MG63 (cell line): ENCODE results near the gene NUAK1. TPM values are rescaled to one million over a fixed set of nuclear protein-coding genes. Genes with fewer than 3 reads are reported as not detected.
"Not testable (repeated sequence)": the region's sequence is repeated elsewhere in the genome, so short reads cannot be mapped to it uniquely, and the experiment has no call there.

Experiments used
- DNase-seq: peaks from one replicate; pipeline ENCODE4 v3.0.0-alpha.2; 2020
- H3K27me3 ChIP-seq: fragments of 250-450 bp; sonication (Bioruptor Pico); 2 replicates; pipeline ENCODE4 v1.5.1; 2020; ENCODE audit warnings: mild to moderate bottlenecking, moderate library complexity
- H3K36me3 ChIP-seq: fragments of 250-450 bp; sonication (Bioruptor Pico); 2 replicates; pipeline ENCODE4 v1.5.1; 2020; ENCODE audit warnings: mild to moderate bottlenecking, moderate library complexity
- H3K4me3 ChIP-seq: fragments of 250-450 bp; sonication (Bioruptor Pico); 2 replicates; pipeline ENCODE4 v1.5.1; 2020; ENCODE audit warnings: mild to moderate bottlenecking, moderate library complexity
- H3K9me3 ChIP-seq: fragments of 250-450 bp; sonication (Bioruptor Pico); 2 replicates; pipeline ENCODE4 v1.5.1; 2020; ENCODE audit warnings: mild to moderate bottlenecking, moderate library complexity
- total RNA-seq: library from RNA; depleted of rRNA; stranded (reverse); fragments of >200 nt; shearing (Covaris generic); gene quantifications from 2 replicates; pipeline ENCODE4 v1.2.3, GENCODE V29; 2014; ENCODE audit warnings: low replicate concordance

The NUAK1 gene
- total RNA-seq, 1 experiment from 2014 or later: 4.9 TPM

GRCh38 chr12:106154751-106155273 is 16.1 kb upstream of the NUAK1 start:
- Histone ChIP-seq H3K4me3 (no peak overlapping the region), H3K36me3 (no peaks in the 10 kb centered on the region), H3K27me3 (no peaks in the 10 kb centered on the region), H3K9me3 (no peaks in the 10 kb centered on the region)
- DNase-seq: no peak

- Histone ChIP-seq H3K36me3 (no peaks in the 10 kb centered on the region), H3K9me3 (no peaks in the 10 kb centered on the region), H3K4me3 (no peak overlapping the region), H3K27me3 (no peaks in the 10 kb centered on the region)
- DNase-seq: no peak
Measured at GRCh38 chr12:106152334-106152733, 13.6 kb upstream of the NUAK1 start.

GRCh38 chr12:106150555-106150954 is 11.8 kb upstream of the NUAK1 start:
- Histone ChIP-seq H3K36me3 (no peaks in the 10 kb centered on the region), H3K9me3 (no peaks in the 10 kb centered on the region), H3K27me3 (no peaks in the 10 kb centered on the region), H3K4me3 (no peak overlapping the region)
- no peak for DNase-seq

GRCh38 chr12:106149096-106149784 is 10.5 kb upstream of the NUAK1 start:
- H3K4me3 ChIP-seq: no peak overlapping the region
- H3K9me3 ChIP-seq: no peaks in the 10 kb centered on the region
- no peaks in the 10 kb centered on the region for H3K27me3 ChIP-seq
- DNase-seq: no peak
- H3K36me3 ChIP-seq: no peaks in the 10 kb centered on the region

DNA sequence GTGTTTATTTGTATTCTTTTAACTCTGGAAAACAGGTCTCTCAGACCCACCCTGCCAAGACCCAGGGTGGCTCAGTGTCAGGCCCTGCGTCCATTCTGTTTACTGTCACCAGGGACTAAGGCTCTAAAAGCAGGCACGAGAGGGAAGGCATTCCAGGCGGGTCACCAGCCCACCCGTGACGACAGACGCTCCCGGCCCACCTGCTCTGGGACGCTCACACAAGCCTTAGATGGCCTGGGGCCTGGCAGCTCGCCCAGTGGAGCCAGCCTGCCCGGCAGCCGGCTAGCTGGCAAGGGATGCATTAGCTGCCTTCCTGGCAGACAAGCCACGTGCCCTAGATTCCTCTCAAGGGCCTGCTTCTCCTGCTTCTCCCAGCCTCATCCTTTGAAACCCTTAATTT is 9.2 kb upstream of the NUAK1 start:
- H3K9me3 ChIP-seq: no peaks in the 10 kb centered on the region
- DNase-seq: no peak
- no peak overlapping the region for H3K4me3 ChIP-seq
- H3K27me3 ChIP-seq: no peaks in the 10 kb centered on the region
- no peaks in the 10 kb centered on the region for H3K36me3 ChIP-seq

- no peaks in the 10 kb centered on the region for H3K36me3 ChIP-seq
- H3K27me3 ChIP-seq: no peaks in the 10 kb centered on the region
- H3K4me3 ChIP-seq: no peak overlapping the region
- H3K9me3 ChIP-seq: no peaks in the 10 kb centered on the region
- DNase-seq: no peak
Measured at GRCh38 chr12:106146987-106147386, 8.2 kb upstream of the NUAK1 start.

GRCh38 chr12:106145539-106146447 is 7.0 kb upstream of the NUAK1 start:
- no peak overlapping the region for H3K4me3 ChIP-seq
- no peaks in the 10 kb centered on the region for H3K36me3 ChIP-seq
- no peak for DNase-seq
- no peaks in the 10 kb centered on the region for H3K27me3 ChIP-seq
- no peaks in the 10 kb centered on the region for H3K9me3 ChIP-seq

DNA sequence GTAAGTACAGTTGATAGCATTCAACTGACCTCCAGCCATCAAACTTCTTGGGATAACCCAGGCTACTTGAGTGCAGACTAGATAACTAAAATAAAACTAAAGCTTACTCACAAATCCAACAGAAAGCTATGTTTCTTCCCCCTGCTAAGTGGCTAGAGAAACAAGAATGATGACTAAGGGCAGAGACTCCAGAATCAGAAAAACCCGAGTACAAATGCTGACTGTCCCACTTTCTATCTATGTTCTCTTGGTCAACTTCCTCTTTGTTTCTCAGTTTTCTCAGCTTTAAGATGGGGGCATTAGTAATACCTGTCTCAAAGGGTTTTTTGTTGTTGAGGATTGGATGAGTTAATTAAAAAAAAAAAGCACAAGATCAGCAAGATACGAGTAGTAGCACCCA is 6.1 kb upstream of the NUAK1 start:
- Histone ChIP-seq H3K27me3 (no peaks in the 10 kb centered on the region), H3K4me3 (no peak overlapping the region), H3K36me3 (no peaks in the 10 kb centered on the region), H3K9me3 (no peaks in the 10 kb centered on the region)
- no peak for DNase-seq

- no peak for DNase-seq
- H3K36me3 ChIP-seq: no peaks in the 10 kb centered on the region
- H3K4me3 ChIP-seq: no peak overlapping the region
- H3K27me3 ChIP-seq: no peaks in the 10 kb centered on the region
- no peaks in the 10 kb centered on the region for H3K9me3 ChIP-seq
Measured at GRCh38 chr12:106142591-106143261, 4.0 kb upstream of the NUAK1 start.

GRCh38 chr12:106141920-106142319 is 3.2 kb upstream of the NUAK1 start:
- DNase-seq, H3K27me3 ChIP-seq, H3K4me3 ChIP-seq, H3K9me3 ChIP-seq, H3K36me3 ChIP-seq: not testable (repeated sequence)

DNA sequence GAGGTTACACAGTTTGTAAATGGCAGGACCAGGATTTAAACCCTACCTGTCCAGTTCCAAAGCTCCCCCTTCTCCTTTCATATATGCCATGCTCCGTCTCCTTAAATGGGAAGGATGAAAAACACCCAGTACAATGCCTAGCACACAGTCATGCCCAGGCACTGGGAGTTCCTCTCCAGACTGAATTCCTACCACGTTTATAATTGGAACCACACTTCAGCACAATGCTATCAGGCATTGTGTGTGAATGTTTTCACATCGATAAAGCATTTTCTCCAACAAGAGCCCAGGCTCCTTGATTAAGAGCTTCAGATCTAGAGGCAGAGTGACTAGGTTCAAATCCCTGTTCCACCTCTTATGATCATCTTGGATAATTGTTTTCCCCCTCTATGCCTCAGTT is 2.7 kb upstream of the NUAK1 start:
- no peaks in the 10 kb centered on the region for H3K27me3 ChIP-seq
- no peak overlapping the region for H3K4me3 ChIP-seq
- H3K9me3 ChIP-seq: no peaks in the 10 kb centered on the region
- no peaks in the 10 kb centered on the region for H3K36me3 ChIP-seq
- no peak for DNase-seq

- Histone ChIP-seq H3K27me3 (no peaks in the 10 kb centered on the region), H3K9me3 (no peaks in the 10 kb centered on the region), H3K4me3 (no peak overlapping the region), H3K36me3 (no peaks in the 10 kb centered on the region)
- DNase-seq: no peak
Measured at GRCh38 chr12:106141003-106141402, 2.2 kb upstream of the NUAK1 start.

DNA sequence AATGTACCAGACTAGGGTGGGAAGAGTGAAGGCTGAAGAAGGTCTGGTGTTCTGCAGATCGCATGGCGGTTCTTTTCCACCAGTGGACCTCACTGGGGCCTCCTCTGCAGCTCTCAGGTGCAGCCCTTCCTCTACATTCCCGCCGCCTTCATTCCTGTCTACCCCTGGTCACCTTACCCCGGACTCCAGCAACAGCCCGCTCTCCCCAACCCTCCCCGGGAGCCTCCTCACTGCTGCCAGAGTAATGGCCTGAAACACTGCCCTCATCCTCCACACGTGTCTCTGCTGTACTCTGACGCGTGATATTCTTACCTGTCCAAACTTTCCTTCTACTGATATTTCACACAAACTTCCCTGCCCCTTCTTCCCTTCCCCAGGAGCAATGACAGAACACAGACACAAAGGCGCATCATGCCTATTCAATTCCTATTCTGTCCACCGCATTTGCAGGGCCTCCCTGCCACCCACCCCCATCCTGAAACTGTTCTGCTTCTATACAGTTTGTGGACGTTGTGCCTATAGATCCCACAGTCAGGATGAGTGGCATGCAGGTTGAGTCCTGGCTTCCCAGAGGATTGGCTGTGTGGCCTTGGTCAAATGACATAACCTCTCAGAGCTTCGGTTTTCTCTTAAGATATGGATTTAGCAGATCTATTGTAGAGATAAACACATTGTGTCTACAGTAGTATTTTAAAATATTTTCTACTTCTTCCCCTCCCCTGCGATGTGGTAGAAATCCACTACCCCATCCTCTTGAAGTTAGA is 1.7 kb upstream of the NUAK1 start:
- Histone ChIP-seq H3K36me3 (no peaks in the 10 kb centered on the region), H3K27me3 (no peaks in the 10 kb centered on the region), H3K9me3 (no peaks in the 10 kb centered on the region), H3K4me3 (peak overlapping the region; percentile 66)
- DNase-seq: no peak

DNA sequence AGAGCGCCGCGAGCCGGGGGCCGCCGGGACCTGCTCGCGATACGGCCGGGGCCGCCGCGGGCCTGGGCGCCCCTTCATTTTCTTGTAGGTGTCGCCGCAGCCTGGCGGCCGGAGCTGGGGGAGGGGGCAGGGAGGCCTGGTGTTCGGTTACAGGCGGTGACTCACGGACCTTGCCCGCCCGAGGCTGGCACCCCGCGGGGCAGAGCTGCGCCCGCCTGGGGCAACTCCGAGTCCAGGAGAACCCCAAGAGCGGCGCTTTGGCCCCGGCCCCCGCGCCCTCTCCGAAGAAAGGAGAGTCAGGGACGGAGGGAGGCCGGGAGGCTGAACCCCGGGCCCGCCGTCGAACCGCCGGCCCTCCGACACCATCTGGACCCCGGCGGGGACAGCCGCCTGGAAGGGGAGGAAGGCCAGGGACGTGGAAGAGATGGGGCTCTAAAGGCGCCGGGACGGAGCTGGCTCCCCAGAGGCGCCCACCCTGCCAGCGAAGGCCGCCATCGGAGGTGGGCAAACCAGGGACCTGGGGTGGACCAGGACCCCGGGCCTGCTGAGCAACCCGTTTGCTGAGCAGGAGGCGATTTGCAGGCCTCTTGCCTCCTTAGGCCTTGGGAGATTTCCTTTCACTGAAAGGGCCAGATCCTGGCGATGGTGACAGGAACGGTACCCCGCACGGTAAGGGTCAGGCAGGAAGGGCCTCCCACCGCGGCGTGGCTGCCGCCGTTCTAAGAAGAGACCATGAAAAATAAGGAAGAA is 843 bp upstream of the NUAK1 start:
- H3K36me3 ChIP-seq: no peaks in the 10 kb centered on the region
- H3K4me3 ChIP-seq: peak overlapping the region; percentile 66
- no peaks in the 10 kb centered on the region for H3K27me3 ChIP-seq
- DNase-seq: peak; percentile 89
- no peaks in the 10 kb centered on the region for H3K9me3 ChIP-seq

DNA sequence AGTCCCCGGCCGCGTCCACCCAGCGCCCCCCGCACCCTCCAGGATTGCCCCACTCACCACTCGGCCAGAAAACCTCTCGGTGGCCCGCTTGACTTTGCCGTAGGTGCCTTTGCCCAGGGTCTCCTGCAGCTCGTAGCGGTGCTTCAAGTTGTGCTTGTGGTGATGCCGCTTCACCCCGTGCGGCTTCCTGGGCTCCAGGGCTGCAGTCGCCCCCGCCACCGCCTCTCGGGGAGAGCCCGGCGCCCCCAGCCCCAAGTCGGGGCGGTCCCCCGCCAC is 459 bp downstream of the NUAK1 start:
- H3K36me3 ChIP-seq: no peaks in the 10 kb centered on the region
- no peaks in the 10 kb centered on the region for H3K27me3 ChIP-seq
- no peaks in the 10 kb centered on the region for H3K9me3 ChIP-seq
- DNase-seq: no peak
- H3K4me3 ChIP-seq: peak overlapping the region; percentile 66
